ENCODE measurements around the gene NDUFAB1.
"Not testable (repeated sequence)": the region's sequence is repeated elsewhere in the genome, so short reads cannot be mapped to it uniquely, and the experiment has no call there.

Gene NDUFAB1

DNA sequence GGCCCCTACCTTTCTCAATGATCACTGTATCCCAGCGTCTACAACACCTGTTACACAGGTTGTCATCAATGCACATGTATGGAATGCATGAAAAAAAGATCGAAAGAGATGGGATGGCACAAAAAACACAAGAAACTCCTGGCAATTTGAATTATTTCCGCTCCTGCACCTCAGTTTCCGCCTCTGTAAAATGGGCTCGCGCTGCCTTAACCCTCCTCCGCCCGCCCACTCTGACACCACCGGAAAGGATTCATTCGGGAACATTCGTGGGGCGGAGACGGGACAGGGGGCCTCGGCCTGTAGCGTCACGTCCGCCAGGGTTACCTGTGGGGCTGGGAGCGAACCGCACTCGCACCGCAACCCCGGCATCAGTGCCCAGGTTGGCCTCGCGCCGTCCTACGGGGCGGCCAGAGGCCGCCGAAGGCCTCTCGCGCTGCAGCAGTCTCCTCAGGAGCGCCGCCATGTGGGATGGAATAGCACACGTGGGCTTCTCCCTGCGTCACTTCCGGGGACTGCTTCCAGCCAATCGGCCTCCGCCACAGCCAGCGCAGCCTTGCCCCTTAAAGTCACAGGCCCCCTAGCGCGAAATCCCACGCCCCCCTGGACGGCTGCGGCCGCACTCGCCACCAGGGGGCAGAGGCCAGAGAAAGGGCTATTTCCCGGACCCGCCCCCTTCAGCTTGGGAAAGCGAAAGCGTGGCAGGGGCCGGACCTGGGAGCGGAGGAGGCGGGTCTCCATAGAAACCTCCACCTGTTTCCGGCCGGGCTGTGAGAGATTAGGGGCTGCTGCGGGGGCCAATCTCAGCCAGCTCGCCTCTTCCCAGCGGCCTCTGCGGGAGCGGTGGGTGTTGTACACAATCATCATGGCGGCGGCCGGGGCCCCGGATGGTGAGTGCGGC is 39.0 kb downstream of the NDUFAB1 start, which contains the start of the genes EARS2 and UBFD1:
Gene EARS2 (minus strand): TSS at position 470 of the 898 bp plus-strand sequence. CDS start 7 bp downstream, at position 463.
Gene UBFD1 (plus strand): TSS at position 847 of the 898 bp plus-strand sequence. CDS start 16 bp downstream, at position 863.
- ChIA-PET CTCF (interaction anchor here (0.5 to 2.1 kb wide), 8 partner anchors 12 to 121 kb away, joined by 3 to 8 read pairs (median 4); no protein-coding TSS in a partner anchor), POLR2A (interaction anchor here (0.6 to 1.0 kb wide), 2 partner anchors 40 to 1735 kb away, joined by 3 read pairs; no protein-coding TSS in a partner anchor)
- Histone ChIP-seq H3K9me3 (ENCODE audit: control extremely low read depth in 1 of 5, control insufficient read depth in 4 of 5, insufficient read depth in 2 of 5, low read depth in 1 of 5, low read length in 4 of 5) (no peaks in the 10 kb centered on the region), H3K4me3 (ENCODE audit: control insufficient read depth in 1 of 7, extremely low read depth in 1 of 7, insufficient read depth in 4 of 7, low read depth in 2 of 7, low read length in 6 of 7) (peak within 1 kb of the TSS; percentile 80 to 97 (median 91)), H3K4me1 (ENCODE audit: control extremely low read depth in 1 of 4, control insufficient read depth in 4 of 4, insufficient read depth in 4 of 4, low read length in 3 of 4) (peaks cover 12 to 24% (median 19%) of the 10 kb centered on the region in 4 experiments), H3K27ac (ENCODE audit: insufficient read depth in 1 of 2, low read depth in 1 of 2, low read length in 2 of 2, poor library complexity in 1 of 2, severe bottlenecking in 2 of 2) (peak within 1 kb of the TSS; percentile 76 to 89), H3K36me3 (ENCODE audit: control insufficient read depth in 4 of 4, insufficient read depth in 4 of 4, low read length in 3 of 4) (peaks cover 15 to 36% (median 27%) of the 10 kb centered on the region in 4 experiments), H3K27me3 (replicated peaks in 2 of 5; ENCODE audit: control insufficient read depth in 4 of 5, insufficient read depth in 5 of 5, low read length in 4 of 5) (no peaks in the 10 kb centered on the region)
- 1% methylated on average over 53 of the region's 65 CpGs for WGBS (ENCODE audit: insufficient coverage)
- peak; percentile 99 to 100 (median 100) for DNase-seq

DNA sequence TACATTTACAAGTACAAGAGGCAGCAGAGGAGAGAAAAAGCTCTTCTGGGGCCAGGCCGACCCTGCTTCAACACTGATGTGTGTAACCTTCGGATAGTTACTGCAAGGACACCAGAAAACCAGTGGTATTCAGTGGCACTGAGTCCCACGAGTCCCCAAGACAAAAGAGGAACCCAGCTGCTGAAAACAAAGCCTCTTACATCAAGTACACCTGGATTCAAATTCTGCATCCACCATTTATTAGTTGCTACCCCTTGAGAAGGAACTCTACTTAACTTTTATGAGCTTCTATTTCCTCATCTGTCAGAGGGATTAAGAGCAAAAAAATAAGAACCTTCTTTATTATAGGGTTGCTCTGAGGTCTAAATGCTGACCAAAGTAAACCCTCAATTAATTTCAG is 41.6 kb downstream of the NDUFAB1 start:
- peaks cover 2 to 32% (median 27%) of the 10 kb centered on the region in 4 experiments for H3K36me3 ChIP-seq (ENCODE audit: control insufficient read depth in 4 of 4, insufficient read depth in 4 of 4, low read length in 3 of 4)
- ChIA-PET POLR2A (no interaction called here), CTCF (interaction anchor here (1.0 to 1.5 kb wide), 6 partner anchors 9 to 119 kb away, joined by 3 to 4 read pairs (median 4); no protein-coding TSS in a partner anchor)
- H3K4me3 ChIP-seq (ENCODE audit: control insufficient read depth in 1 of 7, extremely low read depth in 1 of 7, insufficient read depth in 4 of 7, low read depth in 2 of 7, low read length in 6 of 7), result no peak overlapping the region
- DNase-seq, result no peak
- H3K27ac ChIP-seq (ENCODE audit: insufficient read depth in 1 of 2, low read depth in 1 of 2, low read length in 2 of 2, poor library complexity in 1 of 2, severe bottlenecking in 2 of 2), result peak overlapping the region in 1 of 2 experiments; percentile 12
- H3K9me3 ChIP-seq (ENCODE audit: control extremely low read depth in 1 of 5, control insufficient read depth in 4 of 5, insufficient read depth in 2 of 5, low read depth in 1 of 5, low read length in 4 of 5), result no peaks in the 10 kb centered on the region
- H3K4me1 ChIP-seq (ENCODE audit: control extremely low read depth in 1 of 4, control insufficient read depth in 4 of 4, insufficient read depth in 4 of 4, low read length in 3 of 4), result peaks cover 12 to 24% (median 19%) of the 10 kb centered on the region in 4 experiments
- H3K27me3 ChIP-seq (replicated peaks in 2 of 5; ENCODE audit: control insufficient read depth in 4 of 5, insufficient read depth in 5 of 5, low read length in 4 of 5), result no peaks in the 10 kb centered on the region
- WGBS (ENCODE audit: insufficient coverage), result 92% methylated on average over 3 of the region's 3 CpGs

- ChIA-PET CTCF (interaction anchor here (1.1 kb wide), 1 partner anchor 12 kb away, joined by 3 read pairs; no protein-coding TSS in a partner anchor), POLR2A (no interaction called here)
- no peak overlapping the region for H3K27ac ChIP-seq (ENCODE audit: insufficient read depth in 1 of 2, low read depth in 1 of 2, low read length in 2 of 2, poor library complexity in 1 of 2, severe bottlenecking in 2 of 2)
- no peaks in the 10 kb centered on the region for H3K27me3 ChIP-seq (replicated peaks in 2 of 5; ENCODE audit: control insufficient read depth in 4 of 5, insufficient read depth in 5 of 5, low read length in 4 of 5)
- WGBS (ENCODE audit: insufficient coverage), result 98% methylated on average over 5 of the region's 6 CpGs
- H3K9me3 ChIP-seq (ENCODE audit: control extremely low read depth in 1 of 5, control insufficient read depth in 4 of 5, insufficient read depth in 2 of 5, low read depth in 1 of 5, low read length in 4 of 5), result no peaks in the 10 kb centered on the region
- peaks cover 6 to 42% (median 35%) of the 10 kb centered on the region in 4 experiments for H3K36me3 ChIP-seq (ENCODE audit: control insufficient read depth in 4 of 4, insufficient read depth in 4 of 4, low read length in 3 of 4)
- no peak overlapping the region for H3K4me3 ChIP-seq (ENCODE audit: control insufficient read depth in 1 of 7, extremely low read depth in 1 of 7, insufficient read depth in 4 of 7, low read depth in 2 of 7, low read length in 6 of 7)
- no peak for DNase-seq
- H3K4me1 ChIP-seq (ENCODE audit: control extremely low read depth in 1 of 4, control insufficient read depth in 4 of 4, insufficient read depth in 4 of 4, low read length in 3 of 4), result peaks cover 3 to 11% (median 9%) of the 10 kb centered on the region in 4 experiments
Observed at GRCh38 chr16:23552161-23552560, 44.0 kb downstream of the NDUFAB1 start.

- POLR2A ChIA-PET, result no interaction called here
- Histone ChIP-seq H3K4me1 (ENCODE audit: control extremely low read depth in 1 of 4, control insufficient read depth in 4 of 4, insufficient read depth in 4 of 4, low read length in 3 of 4) (no peaks in the 10 kb centered on the region), H3K4me3 (ENCODE audit: control insufficient read depth in 1 of 7, extremely low read depth in 1 of 7, insufficient read depth in 4 of 7, low read depth in 2 of 7, low read length in 6 of 7) (no peak overlapping the region), H3K36me3 (ENCODE audit: control insufficient read depth in 4 of 4, insufficient read depth in 4 of 4, low read length in 3 of 4) (peaks cover 8 to 57% (median 46%) of the 10 kb centered on the region in 4 experiments), H3K27ac (ENCODE audit: insufficient read depth in 1 of 2, low read depth in 1 of 2, low read length in 2 of 2, poor library complexity in 1 of 2, severe bottlenecking in 2 of 2) (no peak overlapping the region), H3K27me3 (replicated peaks in 2 of 5; ENCODE audit: control insufficient read depth in 4 of 5, insufficient read depth in 5 of 5, low read length in 4 of 5) (no peaks in the 10 kb centered on the region), H3K9me3 (ENCODE audit: control extremely low read depth in 1 of 5, control insufficient read depth in 4 of 5, insufficient read depth in 2 of 5, low read depth in 1 of 5, low read length in 4 of 5) (no peaks in the 10 kb centered on the region)
- DNase-seq, result no peak
- whole genome bisulfite sequencing (ENCODE audit: insufficient coverage), result no CpG with 5 or more reads among the region's 5 CpGs
- CTCF ChIA-PET, result no interaction called here
Observed at GRCh38 chr16:23549938-23550337, 46.2 kb downstream of the NDUFAB1 start.

GRCh38 chr16:23544436-23544835 is 51.7 kb downstream of the NDUFAB1 start:
- Histone ChIP-seq H3K27ac (ENCODE audit: insufficient read depth in 1 of 2, low read depth in 1 of 2, low read length in 2 of 2, poor library complexity in 1 of 2, severe bottlenecking in 2 of 2) (no peak overlapping the region), H3K4me3 (ENCODE audit: control insufficient read depth in 1 of 7, extremely low read depth in 1 of 7, insufficient read depth in 4 of 7, low read depth in 2 of 7, low read length in 6 of 7) (no peak overlapping the region), H3K4me1 (ENCODE audit: control extremely low read depth in 1 of 4, control insufficient read depth in 4 of 4, insufficient read depth in 4 of 4, low read length in 3 of 4) (no peaks in the 10 kb centered on the region), H3K36me3 (ENCODE audit: control insufficient read depth in 4 of 4, insufficient read depth in 4 of 4, low read length in 3 of 4) (peaks cover 11 to 62% (median 39%) of the 10 kb centered on the region in 4 experiments), H3K27me3 (replicated peaks in 2 of 5; ENCODE audit: control insufficient read depth in 4 of 5, insufficient read depth in 5 of 5, low read length in 4 of 5) (no peaks in the 10 kb centered on the region), H3K9me3 (ENCODE audit: control extremely low read depth in 1 of 5, control insufficient read depth in 4 of 5, insufficient read depth in 2 of 5, low read depth in 1 of 5, low read length in 4 of 5) (no peaks in the 10 kb centered on the region)
- ChIA-PET POLR2A (no interaction called here), CTCF (no interaction called here)
- WGBS (ENCODE audit: insufficient coverage), result 96% methylated on average over 14 of the region's 14 CpGs
- DNase-seq, result no peak

DNA sequence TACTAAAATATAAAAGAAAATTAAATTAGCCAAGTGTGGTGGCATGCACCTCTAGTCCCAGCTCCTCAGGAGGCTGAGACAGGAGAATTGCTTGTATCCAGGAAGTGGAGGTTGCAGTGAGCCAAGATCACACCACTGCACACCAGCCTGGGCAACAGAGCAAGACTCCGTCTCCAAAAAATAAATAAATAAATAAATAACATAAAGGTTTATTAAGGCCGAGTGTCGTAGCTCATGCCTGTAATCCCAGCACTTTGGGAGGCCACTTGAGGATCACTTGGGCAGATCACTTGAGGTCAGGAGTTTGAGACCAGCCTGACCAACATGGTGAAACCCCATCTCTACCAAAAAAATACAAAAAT is 55.3 kb downstream of the NDUFAB1 start:
- H3K36me3 ChIP-seq (ENCODE audit: control insufficient read depth in 4 of 4, insufficient read depth in 4 of 4, low read length in 3 of 4), result peaks cover 7 to 57% (median 25%) of the 10 kb centered on the region in 4 experiments
- H3K27ac ChIP-seq (ENCODE audit: insufficient read depth in 1 of 2, low read depth in 1 of 2, low read length in 2 of 2, poor library complexity in 1 of 2, severe bottlenecking in 2 of 2); H3K27me3 ChIP-seq (replicated peaks in 2 of 5; ENCODE audit: control insufficient read depth in 4 of 5, insufficient read depth in 5 of 5, low read length in 4 of 5); H3K4me1 ChIP-seq (ENCODE audit: control extremely low read depth in 1 of 4, control insufficient read depth in 4 of 4, insufficient read depth in 4 of 4, low read length in 3 of 4); POLR2A ChIA-PET; DNase-seq; H3K9me3 ChIP-seq (ENCODE audit: control extremely low read depth in 1 of 5, control insufficient read depth in 4 of 5, insufficient read depth in 2 of 5, low read depth in 1 of 5, low read length in 4 of 5); H3K4me3 ChIP-seq (ENCODE audit: control insufficient read depth in 1 of 7, extremely low read depth in 1 of 7, insufficient read depth in 4 of 7, low read depth in 2 of 7, low read length in 6 of 7): not testable (repeated sequence)
- 80% methylated on average over 1 of the region's 3 CpGs for WGBS (ENCODE audit: insufficient coverage)
- CTCF ChIA-PET, result interaction anchor here (1.0 to 1.5 kb wide), 2 partner anchors 12 to 14 kb away, joined by 3 to 4 read pairs; no protein-coding TSS in a partner anchor
